ENCODE data around the gene UBE2U. TPM values are rescaled to one million over a fixed set of nuclear protein-coding genes. Genes with fewer than 3 reads are reported as not detected.

UBE2U gene
- total RNA-seq, 1 experiment from 2014 or later = not detected

DNA sequence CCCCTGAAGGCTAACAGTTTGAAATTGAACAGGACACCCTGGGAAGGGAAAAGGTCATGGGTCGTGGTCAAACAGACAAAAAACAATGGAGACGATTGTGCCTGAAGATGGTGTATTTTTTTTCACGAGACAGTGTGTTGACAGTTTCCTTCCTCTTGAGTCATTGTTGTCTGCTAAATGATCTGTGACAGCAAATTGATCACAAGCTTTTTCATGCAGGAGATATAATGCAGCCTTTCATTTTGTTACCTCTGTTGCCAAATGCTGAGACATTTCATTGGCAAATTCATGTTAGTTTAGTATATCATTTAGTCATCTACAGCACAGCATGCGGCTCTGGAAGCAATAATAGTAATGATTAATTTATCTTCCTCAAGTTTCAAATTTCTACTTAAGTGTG lies 27.7 kb downstream of the UBE2U start:
- no peaks in the 10 kb centered on the region for H3K36me3 Mint-ChIP-seq
- ChIA-PET POLR2A (no interaction called here), CTCF (no interaction called here)
- peaks cover 6% of the 10 kb centered on the region for H3K4me1 Mint-ChIP-seq
- no peak overlapping the region for H3K4me3 Mint-ChIP-seq
- DNase-seq (ENCODE audit: low spot score) (no peak), ATAC-seq (no peak)
- no peaks in the 10 kb centered on the region for H3K9me3 Mint-ChIP-seq
- TF ChIP-seq SMAD4 (CRISPR knock-in tag; IDR thresholded peaks at IDR 0.05) (no peak), NFATC4 (CRISPR knock-in tag; IDR thresholded peaks at IDR 0.05) (no peak), ZNF396 (CRISPR knock-in tag; IDR thresholded peaks at IDR 0.05; ENCODE audit: borderline replicate concordance) (no peak), NR1H2 (CRISPR knock-in tag; IDR thresholded peaks at IDR 0.05) (no peak), GABPB1 (CRISPR knock-in tag; IDR thresholded peaks at IDR 0.05) (no peak), TEAD1 (CRISPR knock-in tag; IDR thresholded peaks at IDR 0.05) (no peak), NR2C2 (CRISPR knock-in tag; IDR thresholded peaks at IDR 0.05) (no peak)
- TF ChIP-seq, protein P1, sequence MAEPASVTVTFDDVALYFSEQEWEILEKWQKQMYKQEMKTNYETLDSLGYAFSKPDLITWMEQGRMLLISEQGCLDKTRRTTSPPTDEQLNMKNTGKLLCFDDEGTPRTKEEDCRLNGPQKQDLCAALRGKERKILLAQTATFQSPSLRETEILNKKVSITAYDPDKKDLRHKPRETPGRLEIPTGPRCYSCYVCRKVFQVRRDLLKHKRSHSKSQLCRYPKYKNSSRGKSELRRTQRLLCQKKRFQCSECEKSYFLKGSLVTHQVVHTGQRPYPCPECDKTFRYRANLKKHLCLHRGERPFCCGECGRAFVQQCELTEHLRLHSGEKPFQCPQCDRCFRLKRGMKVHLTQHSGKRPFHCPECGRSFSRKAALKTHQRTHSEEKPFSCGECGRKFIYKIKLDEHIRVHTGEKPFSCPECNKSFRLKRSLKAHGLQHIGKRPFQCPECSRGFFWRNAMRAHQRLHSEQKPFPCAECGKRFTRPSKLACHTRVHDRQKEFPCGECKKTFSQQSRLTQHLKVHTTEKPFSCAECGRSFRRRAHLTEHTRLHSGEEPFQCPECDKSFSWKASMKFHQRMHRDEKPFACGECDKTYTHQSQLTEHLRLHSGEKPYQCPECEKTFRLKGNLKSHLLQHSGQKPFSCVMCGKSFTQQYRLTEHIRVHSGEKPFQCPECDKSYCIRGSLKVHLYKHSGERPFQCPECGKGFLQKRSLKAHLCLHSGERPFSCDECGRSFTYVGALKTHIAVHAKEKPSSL (CRISPR knock-in tag; conservative IDR thresholded peaks at IDR 0.05) = no peak
- TF ChIP-seq, protein P2, sequence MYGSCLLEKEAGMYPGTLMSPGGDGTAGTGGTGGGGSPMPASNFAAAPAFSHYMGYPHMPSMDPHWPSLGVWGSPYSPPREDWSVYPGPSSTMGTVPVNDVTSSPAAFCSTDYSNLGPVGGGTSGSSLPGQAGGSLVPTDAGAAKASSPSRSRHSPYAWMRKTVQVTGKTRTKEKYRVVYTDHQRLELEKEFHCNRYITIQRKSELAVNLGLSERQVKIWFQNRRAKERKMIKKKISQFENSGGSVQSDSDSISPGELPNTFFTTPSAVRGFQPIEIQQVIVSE (CRISPR knock-in tag; IDR thresholded peaks at IDR 0.05; ENCODE audit: borderline replicate concordance) = no peak
- TF ChIP-seq, protein P3, sequence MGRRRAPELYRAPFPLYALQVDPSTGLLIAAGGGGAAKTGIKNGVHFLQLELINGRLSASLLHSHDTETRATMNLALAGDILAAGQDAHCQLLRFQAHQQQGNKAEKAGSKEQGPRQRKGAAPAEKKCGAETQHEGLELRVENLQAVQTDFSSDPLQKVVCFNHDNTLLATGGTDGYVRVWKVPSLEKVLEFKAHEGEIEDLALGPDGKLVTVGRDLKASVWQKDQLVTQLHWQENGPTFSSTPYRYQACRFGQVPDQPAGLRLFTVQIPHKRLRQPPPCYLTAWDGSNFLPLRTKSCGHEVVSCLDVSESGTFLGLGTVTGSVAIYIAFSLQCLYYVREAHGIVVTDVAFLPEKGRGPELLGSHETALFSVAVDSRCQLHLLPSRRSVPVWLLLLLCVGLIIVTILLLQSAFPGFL (CRISPR knock-in tag; IDR thresholded peaks at IDR 0.05; ENCODE audit: borderline replicate concordance) = no peak
- TF ChIP-seq, protein P4, sequence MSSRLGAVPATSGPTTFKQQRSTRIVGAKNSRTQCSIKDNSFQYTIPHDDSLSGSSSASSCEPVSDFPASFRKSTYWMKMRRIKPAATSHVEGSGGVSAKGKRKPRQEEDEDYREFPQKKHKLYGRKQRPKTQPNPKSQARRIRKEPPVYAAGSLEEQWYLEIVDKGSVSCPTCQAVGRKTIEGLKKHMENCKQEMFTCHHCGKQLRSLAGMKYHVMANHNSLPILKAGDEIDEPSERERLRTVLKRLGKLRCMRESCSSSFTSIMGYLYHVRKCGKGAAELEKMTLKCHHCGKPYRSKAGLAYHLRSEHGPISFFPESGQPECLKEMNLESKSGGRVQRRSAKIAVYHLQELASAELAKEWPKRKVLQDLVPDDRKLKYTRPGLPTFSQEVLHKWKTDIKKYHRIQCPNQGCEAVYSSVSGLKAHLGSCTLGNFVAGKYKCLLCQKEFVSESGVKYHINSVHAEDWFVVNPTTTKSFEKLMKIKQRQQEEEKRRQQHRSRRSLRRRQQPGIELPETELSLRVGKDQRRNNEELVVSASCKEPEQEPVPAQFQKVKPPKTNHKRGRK (CRISPR knock-in tag; IDR thresholded peaks at IDR 0.05; ENCODE audit: borderline replicate concordance) = no peak
- TF ChIP-seq, protein P5, sequence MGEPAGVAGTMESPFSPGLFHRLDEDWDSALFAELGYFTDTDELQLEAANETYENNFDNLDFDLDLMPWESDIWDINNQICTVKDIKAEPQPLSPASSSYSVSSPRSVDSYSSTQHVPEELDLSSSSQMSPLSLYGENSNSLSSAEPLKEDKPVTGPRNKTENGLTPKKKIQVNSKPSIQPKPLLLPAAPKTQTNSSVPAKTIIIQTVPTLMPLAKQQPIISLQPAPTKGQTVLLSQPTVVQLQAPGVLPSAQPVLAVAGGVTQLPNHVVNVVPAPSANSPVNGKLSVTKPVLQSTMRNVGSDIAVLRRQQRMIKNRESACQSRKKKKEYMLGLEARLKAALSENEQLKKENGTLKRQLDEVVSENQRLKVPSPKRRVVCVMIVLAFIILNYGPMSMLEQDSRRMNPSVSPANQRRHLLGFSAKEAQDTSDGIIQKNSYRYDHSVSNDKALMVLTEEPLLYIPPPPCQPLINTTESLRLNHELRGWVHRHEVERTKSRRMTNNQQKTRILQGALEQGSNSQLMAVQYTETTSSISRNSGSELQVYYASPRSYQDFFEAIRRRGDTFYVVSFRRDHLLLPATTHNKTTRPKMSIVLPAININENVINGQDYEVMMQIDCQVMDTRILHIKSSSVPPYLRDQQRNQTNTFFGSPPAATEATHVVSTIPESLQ (CRISPR knock-in tag; IDR thresholded peaks at IDR 0.05) = no peak
- TF ChIP-seq, protein P6, sequence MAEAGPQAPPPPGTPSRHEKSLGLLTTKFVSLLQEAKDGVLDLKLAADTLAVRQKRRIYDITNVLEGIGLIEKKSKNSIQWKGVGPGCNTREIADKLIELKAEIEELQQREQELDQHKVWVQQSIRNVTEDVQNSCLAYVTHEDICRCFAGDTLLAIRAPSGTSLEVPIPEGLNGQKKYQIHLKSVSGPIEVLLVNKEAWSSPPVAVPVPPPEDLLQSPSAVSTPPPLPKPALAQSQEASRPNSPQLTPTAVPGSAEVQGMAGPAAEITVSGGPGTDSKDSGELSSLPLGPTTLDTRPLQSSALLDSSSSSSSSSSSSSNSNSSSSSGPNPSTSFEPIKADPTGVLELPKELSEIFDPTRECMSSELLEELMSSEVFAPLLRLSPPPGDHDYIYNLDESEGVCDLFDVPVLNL (CRISPR knock-in tag; IDR thresholded peaks at IDR 0.05; ENCODE audit: borderline replicate concordance, low read depth) = no peak
- no peak overlapping the region for H3K27ac Mint-ChIP-seq
- no peaks in the 10 kb centered on the region; the same call in 1 of the 2 replicates for H3K27me3 Mint-ChIP-seq (ENCODE audit: low read depth)

DNA sequence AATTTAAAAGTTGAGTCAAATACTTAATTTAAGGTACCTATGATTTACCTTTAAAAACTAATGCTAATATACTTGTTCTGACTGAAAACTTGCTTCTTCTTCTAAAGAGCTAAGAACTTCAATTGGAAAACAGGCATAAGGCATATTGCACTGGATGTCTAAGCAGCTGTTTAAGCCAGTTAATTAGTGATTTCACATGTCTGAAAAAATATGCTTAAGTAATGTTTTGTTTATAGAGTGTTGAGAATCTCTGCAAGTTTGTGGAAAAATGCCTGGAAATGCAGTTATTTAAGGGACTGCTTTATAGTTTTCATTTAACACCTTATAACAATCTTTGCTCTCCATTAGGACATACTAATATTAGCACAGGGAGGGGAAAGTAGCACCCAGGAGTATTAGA lies 28.2 kb downstream of the UBE2U start:
- DNase-seq (ENCODE audit: low spot score) = no peak
- Mint-ChIP-seq H3K4me3 (no peak overlapping the region), H3K27me3 (ENCODE audit: low read depth) (no peaks in the 10 kb centered on the region; the same call in 1 of the 2 replicates), H3K9me3 (no peaks in the 10 kb centered on the region), H3K27ac (no peak overlapping the region), H3K4me1 (peaks cover 9% of the 10 kb centered on the region), H3K36me3 (no peaks in the 10 kb centered on the region)
- POLR2A ChIA-PET = no interaction called here
- CTCF ChIA-PET = no interaction called here
- no peak for ATAC-seq
- TF ChIP-seq, protein P2 (CRISPR knock-in tag; IDR thresholded peaks at IDR 0.05; ENCODE audit: borderline replicate concordance) = no peak
- TF ChIP-seq NFYB (CRISPR knock-in tag; conservative IDR thresholded peaks at IDR 0.05; ENCODE audit: low read depth) = no peak
- no peak for TF ChIP-seq ZNF317 (CRISPR knock-in tag; IDR thresholded peaks at IDR 0.05; ENCODE audit: borderline replicate concordance, low read depth)
- no peak for TF ChIP-seq ZNF423 (CRISPR knock-in tag; IDR thresholded peaks at IDR 0.05)
- TF ChIP-seq KAT7 (CRISPR knock-in tag; IDR thresholded peaks at IDR 0.05; ENCODE audit: borderline replicate concordance) = no peak
- TF ChIP-seq, protein P7, sequence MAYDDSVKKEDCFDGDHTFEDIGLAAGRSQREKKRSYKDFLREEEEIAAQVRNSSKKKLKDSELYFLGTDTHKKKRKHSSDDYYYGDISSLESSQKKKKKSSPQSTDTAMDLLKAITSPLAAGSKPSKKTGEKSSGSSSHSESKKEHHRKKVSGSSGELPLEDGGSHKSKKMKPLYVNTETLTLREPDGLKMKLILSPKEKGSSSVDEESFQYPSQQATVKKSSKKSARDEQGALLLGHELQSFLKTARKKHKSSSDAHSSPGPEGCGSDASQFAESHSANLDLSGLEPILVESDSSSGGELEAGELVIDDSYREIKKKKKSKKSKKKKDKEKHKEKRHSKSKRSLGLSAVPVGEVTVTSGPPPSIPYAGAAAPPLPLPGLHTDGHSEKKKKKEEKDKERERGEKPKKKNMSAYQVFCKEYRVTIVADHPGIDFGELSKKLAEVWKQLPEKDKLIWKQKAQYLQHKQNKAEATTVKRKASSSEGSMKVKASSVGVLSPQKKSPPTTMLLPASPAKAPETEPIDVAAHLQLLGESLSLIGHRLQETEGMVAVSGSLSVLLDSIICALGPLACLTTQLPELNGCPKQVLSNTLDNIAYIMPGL (CRISPR knock-in tag; IDR thresholded peaks at IDR 0.05) = no peak
- TF ChIP-seq, protein P8, sequence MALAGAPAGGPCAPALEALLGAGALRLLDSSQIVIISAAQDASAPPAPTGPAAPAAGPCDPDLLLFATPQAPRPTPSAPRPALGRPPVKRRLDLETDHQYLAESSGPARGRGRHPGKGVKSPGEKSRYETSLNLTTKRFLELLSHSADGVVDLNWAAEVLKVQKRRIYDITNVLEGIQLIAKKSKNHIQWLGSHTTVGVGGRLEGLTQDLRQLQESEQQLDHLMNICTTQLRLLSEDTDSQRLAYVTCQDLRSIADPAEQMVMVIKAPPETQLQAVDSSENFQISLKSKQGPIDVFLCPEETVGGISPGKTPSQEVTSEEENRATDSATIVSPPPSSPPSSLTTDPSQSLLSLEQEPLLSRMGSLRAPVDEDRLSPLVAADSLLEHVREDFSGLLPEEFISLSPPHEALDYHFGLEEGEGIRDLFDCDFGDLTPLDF (CRISPR knock-in tag; IDR thresholded peaks at IDR 0.05) = no peak
- TF ChIP-seq SP1 (CRISPR knock-in tag; conservative IDR thresholded peaks at IDR 0.05) = no peak
- TF ChIP-seq ZNF263 (CRISPR knock-in tag; IDR thresholded peaks at IDR 0.05; ENCODE audit: low read depth) = no peak
- TF ChIP-seq RELA (CRISPR knock-in tag; IDR thresholded peaks at IDR 0.05; ENCODE audit: borderline replicate concordance) = no peak
- TF ChIP-seq SMAD4 (CRISPR knock-in tag; IDR thresholded peaks at IDR 0.05) = no peak
